Activated naive CD4-positive, alpha-beta T cell (primary cell): ENCODE data around the gene UBE2J1.
"Not testable (repeated sequence)": the region's sequence is repeated elsewhere in the genome, so short reads cannot be mapped to it uniquely, and the experiment has no call there.

ENCODE experiments used
- DNase-seq, 4 experiments: peaks; one replicate each; lab custom pipeline; 2025; lab: John Stamatoyannopoulos, UW

Gene UBE2J1

GRCh38 chr6:89320012-89320559 lies 32.4 kb downstream of the UBE2J1 start:
- DNase-seq, result no peak

GRCh38 chr6:89317067-89317466 lies 35.5 kb downstream of the UBE2J1 start:
- no peak for DNase-seq

- DNase-seq, result no peak
Observed at GRCh38 chr6:89315249-89315885, 37.2 kb downstream of the UBE2J1 start, which contains the start of gene GABRR2. Gene GABRR2 (minus strand): TSS chr6:89315299. CDS start chr6:89315165, 134 bp downstream.

GRCh38 chr6:89314692-89315091 lies 37.8 kb downstream of the UBE2J1 start:
- no peak for DNase-seq

GRCh38 chr6:89313006-89313405 lies 39.5 kb downstream of the UBE2J1 start:
- DNase-seq, result no peak

GRCh38 chr6:89311853-89312531 lies 40.5 kb downstream of the UBE2J1 start:
- no peak for DNase-seq

- no peak for DNase-seq
Observed at GRCh38 chr6:89311530-89311852, 41.0 kb downstream of the UBE2J1 start.

- DNase-seq, result no peak
Observed at GRCh38 chr6:89310929-89311328, 41.6 kb downstream of the UBE2J1 start.

- DNase-seq, result no peak
Observed at GRCh38 chr6:89308525-89309395, 43.8 kb downstream of the UBE2J1 start.

- DNase-seq, result not testable (repeated sequence)
Observed at GRCh38 chr6:89304517-89304916, 48.0 kb downstream of the UBE2J1 start.

- no peak for DNase-seq
Observed at GRCh38 chr6:89302936-89303335, 49.6 kb downstream of the UBE2J1 start.

GRCh38 chr6:89302195-89302770 lies 50.2 kb downstream of the UBE2J1 start:
- DNase-seq, result no peak

- no peak for DNase-seq
Observed at GRCh38 chr6:89301586-89302194, 50.8 kb downstream of the UBE2J1 start.

GRCh38 chr6:89299466-89299850 lies 53.1 kb downstream of the UBE2J1 start:
- no peak for DNase-seq

- DNase-seq, result no peak
Observed at GRCh38 chr6:89298680-89299465, 53.6 kb downstream of the UBE2J1 start.

GRCh38 chr6:89297695-89298351 lies 54.7 kb downstream of the UBE2J1 start:
- peak in 1 of 4 experiments; percentile 19 for DNase-seq

- DNase-seq, result no peak
Observed at GRCh38 chr6:89295981-89296380, 56.5 kb downstream of the UBE2J1 start.

- DNase-seq, result not testable (repeated sequence)
Observed at GRCh38 chr6:89295116-89295515, 57.4 kb downstream of the UBE2J1 start.

- no peak for DNase-seq
Observed at GRCh38 chr6:89291256-89291819, 61.2 kb downstream of the UBE2J1 start.
